HFF-Myc (cell line): ENCODE measurements around the gene KLHL25.
"Not testable (repeated sequence)": the region's sequence is repeated elsewhere in the genome, so short reads cannot be mapped to it uniquely, and the experiment has no call there.

ENCODE experiments used
- DNase-seq: peaks from one replicate; pipeline ENCODE4 v3.0.0-alpha.2; 2011; ENCODE audit warnings: low read depth; ENCODE audit errors: extremely low read depth
- H3K4me3 ChIP-seq: replicated peaks from 2 replicates; pipeline ENCODE4 v1.5.1; 2011; ENCODE audit warnings: low read depth, mild to moderate bottlenecking, control low read depth, low read length
- CTCF ChIP-seq: IDR thresholded peaks from 2 replicates; pipeline ENCODE4 v1.5.1; 2012; ENCODE audit warnings: mild to moderate bottlenecking, low read depth, low read length, control low read depth; ENCODE audit errors: missing control alignments

The KLHL25 gene

DNA sequence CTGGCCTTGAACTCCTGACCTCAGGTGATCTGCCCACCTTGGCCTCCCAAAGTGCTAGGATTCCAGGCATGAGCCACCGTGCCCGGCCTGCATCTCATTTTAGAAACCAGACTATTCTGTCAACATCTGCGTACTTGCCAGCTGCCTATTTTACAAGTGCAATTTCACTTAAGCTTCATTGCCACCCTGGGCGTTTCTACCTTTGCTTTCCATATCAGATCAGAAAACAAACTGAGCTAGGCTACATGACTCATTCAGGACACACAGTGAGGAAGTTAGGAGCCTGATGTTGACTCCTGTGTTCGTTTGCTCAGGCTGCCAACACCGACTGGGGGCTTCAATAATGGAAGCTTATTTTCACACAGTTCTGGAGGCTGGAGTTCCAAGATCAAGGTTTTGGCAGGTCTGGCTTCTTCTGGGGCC is 42.3 kb upstream of the KLHL25 start:
- TF ChIP-seq CTCF: no peak
- DNase-seq: no peak
- no peak overlapping the region for H3K4me3 ChIP-seq

- TF ChIP-seq CTCF: no peak
- no peak for DNase-seq
Measured at GRCh38 chr15:85834651-85835050, 39.9 kb upstream of the KLHL25 start.

GRCh38 chr15:85832394-85832793 is 37.7 kb upstream of the KLHL25 start:
- TF ChIP-seq CTCF: no peak
- H3K4me3 ChIP-seq: no peak overlapping the region
- no peak for DNase-seq

More at GRCh38 chr15:85834651-85835050, 39.9 kb upstream of the KLHL25 start:
- H3K4me3 ChIP-seq: no peak overlapping the region

- DNase-seq: peak; percentile 37
- peak; percentile 83 for TF ChIP-seq CTCF
- no peak overlapping the region for H3K4me3 ChIP-seq
Measured at GRCh38 chr15:85831415-85832113, 36.8 kb upstream of the KLHL25 start.

- H3K4me3 ChIP-seq, DNase-seq: not testable (repeated sequence)
Measured at GRCh38 chr15:85829754-85830153, 35.0 kb upstream of the KLHL25 start.

DNA sequence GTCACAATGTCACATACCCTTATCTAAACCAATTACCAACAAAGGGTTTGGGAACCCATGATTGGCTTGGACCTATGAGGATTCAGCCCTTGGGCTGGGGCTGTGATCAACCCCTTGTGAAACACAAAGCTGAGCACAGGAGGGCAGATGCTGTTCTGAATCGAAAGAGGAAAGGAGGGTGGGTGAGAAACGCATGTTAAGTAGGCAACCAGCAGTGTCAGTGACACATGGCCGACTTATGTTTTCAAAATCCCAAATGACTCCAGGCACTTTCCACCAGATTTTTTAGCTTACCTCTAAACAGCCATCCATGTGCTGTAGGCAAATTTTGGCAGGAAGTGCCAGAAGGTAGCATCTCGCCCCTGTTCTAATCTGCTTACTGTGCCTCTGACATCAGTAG is 34.1 kb upstream of the KLHL25 start:
- DNase-seq: peak; percentile 14
- no peak for TF ChIP-seq CTCF
- H3K4me3 ChIP-seq: no peak overlapping the region

GRCh38 chr15:85828126-85828525 is 33.4 kb upstream of the KLHL25 start:
- no peak for DNase-seq
- H3K4me3 ChIP-seq: no peak overlapping the region
- TF ChIP-seq CTCF: no peak
